ENCODE results near the gene OSBPL5. TPM values are rescaled to one million over a fixed set of nuclear protein-coding genes. Genes with fewer than 3 reads are reported as not detected.

Gene OSBPL5
- total RNA-seq, 3 donors from 2014 or later (not counting 1 experiment from before 2014, with no cell fraction given), result 375 to 522 (median 377) TPM

DNA sequence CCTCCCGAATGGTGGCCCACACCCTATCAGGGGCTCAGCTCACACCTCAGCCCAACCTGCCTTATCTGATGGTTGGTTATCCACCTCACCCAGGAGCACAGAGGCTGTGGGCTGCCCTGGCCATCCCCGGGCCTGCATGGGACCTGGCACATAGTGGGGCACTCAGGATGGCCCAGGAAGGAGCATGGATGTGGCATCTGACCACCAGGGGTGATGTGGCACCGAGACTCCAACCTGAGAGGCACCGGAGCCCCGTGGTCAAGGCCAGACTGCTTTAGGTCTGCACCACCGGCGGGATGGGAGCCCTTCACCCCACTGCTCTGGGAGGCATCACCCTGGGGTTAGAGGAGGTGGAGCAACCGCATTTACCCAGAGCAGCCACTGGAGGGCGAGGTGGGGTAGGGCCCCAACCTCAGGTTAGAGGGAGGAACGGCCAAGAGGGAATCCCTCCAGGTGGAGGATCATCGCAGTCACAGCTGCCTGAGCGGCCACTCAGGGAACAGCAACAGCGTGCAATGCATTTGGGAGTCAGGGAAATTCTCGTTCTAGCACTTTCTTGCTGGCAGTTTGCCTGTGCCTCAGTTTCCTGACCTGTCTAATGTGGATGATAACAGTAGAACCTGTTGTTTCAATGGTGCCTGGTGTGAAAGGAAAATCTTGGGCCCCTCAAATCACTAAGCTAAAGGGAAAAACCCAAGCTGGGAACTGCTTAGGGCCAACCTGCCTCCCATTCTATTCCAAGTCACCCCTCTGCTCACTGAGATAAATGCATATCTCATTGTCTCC is 55.0 kb downstream of the OSBPL5 start:
- Histone ChIP-seq H3K9me3 (ENCODE audit: control insufficient read depth, insufficient read depth, low read length) (no peaks in the 10 kb centered on the region), H3K36me3 (ENCODE audit: control insufficient read depth, insufficient read depth, low read length) (peaks cover 44% of the 10 kb centered on the region), H3K27ac (ENCODE audit: low read length) (peak overlapping the region; percentile 6), H3K4me3 (ENCODE audit: low read length) (no peak overlapping the region), H3K4me1 (ENCODE audit: control insufficient read depth, insufficient read depth, low read length) (peaks cover 29% of the 10 kb centered on the region), H3K27me3 (ENCODE audit: control insufficient read depth, insufficient read depth, low read length) (no peaks in the 10 kb centered on the region)
- H3K36me3 Mint-ChIP-seq, result peaks cover 25% of the 10 kb centered on the region
- TF ChIP-seq, protein P1, sequence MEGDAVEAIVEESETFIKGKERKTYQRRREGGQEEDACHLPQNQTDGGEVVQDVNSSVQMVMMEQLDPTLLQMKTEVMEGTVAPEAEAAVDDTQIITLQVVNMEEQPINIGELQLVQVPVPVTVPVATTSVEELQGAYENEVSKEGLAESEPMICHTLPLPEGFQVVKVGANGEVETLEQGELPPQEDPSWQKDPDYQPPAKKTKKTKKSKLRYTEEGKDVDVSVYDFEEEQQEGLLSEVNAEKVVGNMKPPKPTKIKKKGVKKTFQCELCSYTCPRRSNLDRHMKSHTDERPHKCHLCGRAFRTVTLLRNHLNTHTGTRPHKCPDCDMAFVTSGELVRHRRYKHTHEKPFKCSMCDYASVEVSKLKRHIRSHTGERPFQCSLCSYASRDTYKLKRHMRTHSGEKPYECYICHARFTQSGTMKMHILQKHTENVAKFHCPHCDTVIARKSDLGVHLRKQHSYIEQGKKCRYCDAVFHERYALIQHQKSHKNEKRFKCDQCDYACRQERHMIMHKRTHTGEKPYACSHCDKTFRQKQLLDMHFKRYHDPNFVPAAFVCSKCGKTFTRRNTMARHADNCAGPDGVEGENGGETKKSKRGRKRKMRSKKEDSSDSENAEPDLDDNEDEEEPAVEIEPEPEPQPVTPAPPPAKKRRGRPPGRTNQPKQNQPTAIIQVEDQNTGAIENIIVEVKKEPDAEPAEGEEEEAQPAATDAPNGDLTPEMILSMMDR (IDR thresholded peaks at IDR 0.05), result peak; percentile 76
- DNase-seq, result peak; percentile 51 to 69
- peaks cover 0 to 3% of the 10 kb centered on the region in 2 donors for H3K9me3 Mint-ChIP-seq
- peak overlapping the region; percentile 13 for H3K4me3 Mint-ChIP-seq
- H3K27ac Mint-ChIP-seq, result peak overlapping the region; percentile 77 to 79
- peaks cover 38 to 59% of the 10 kb centered on the region in 2 donors for H3K4me1 Mint-ChIP-seq
- H3K27me3 Mint-ChIP-seq (ENCODE audit: low read depth in 2 of 2), result no peaks in the 10 kb centered on the region
- intact Hi-C loops (cut with micrococcal nuclease), result loop anchor here (1.0 to 5.0 kb wide), 2 partner anchors 47 to 107 kb away; no protein-coding TSS in a partner anchor
- ATAC-seq, result peak; percentile 80 to 87 (median 80)
- 62% methylated on average over 14 of the region's 14 CpGs for WGBS (ENCODE audit: insufficient coverage)

DNA sequence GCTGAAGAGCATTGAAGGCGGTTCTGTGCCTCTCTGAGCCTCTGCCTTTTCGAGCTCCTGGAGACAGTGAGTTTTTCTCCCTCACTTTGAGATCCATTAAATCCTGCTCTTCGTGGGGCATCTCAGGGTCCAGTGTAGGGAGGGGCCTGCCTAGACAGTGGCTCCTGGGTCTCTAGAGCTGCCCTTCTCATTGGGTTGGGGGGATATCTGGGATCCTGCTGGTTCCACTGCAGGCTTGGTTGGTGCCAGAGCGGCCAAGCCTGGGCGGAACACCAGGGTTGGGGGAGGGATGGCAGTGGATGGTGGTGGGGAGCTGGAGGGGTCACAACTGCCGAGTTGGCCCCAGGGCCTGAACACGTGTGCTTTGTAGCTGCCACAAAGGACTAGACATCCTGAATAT is 55.7 kb downstream of the OSBPL5 start:
- intact Hi-C loops (cut with micrococcal nuclease), result no loop called here
- 82% methylated on average over 7 of the region's 7 CpGs for WGBS (ENCODE audit: insufficient coverage)

DNA sequence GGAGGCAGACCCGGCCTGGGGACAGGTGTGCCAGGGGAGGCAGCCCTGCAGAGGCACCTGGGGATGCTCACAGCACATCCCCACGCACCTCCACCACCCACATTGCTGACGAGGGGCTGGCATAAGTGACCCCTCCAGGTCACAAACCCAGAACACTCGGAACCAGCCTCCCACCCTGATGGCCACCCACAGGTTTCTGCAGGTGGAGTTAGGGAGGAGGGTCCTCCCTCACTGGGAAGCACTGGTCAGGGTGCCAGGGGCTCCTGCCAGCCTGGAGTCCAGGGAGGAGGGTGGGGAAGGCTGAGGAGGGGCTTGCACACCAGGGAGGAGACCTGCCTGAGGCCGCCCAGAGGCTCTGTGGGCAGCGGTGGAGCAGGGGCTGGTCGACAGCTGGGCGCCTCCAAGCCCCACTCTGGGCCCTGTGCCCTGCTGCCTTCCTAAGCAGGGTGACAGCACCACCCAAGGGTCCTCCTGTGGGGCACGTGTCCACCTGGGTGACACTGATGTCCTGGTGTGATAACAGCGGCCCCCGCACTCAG is 56.9 kb downstream of the OSBPL5 start:
- no peak overlapping the region for H3K4me3 ChIP-seq (ENCODE audit: low read length)
- no peaks in the 10 kb centered on the region for H3K27me3 Mint-ChIP-seq (ENCODE audit: low read depth in 2 of 2)
- peaks cover 29% of the 10 kb centered on the region for H3K4me1 ChIP-seq (ENCODE audit: control insufficient read depth, insufficient read depth, low read length)
- TF ChIP-seq, protein P1 (IDR thresholded peaks at IDR 0.05), result no peak
- intact Hi-C loops (cut with micrococcal nuclease), result no loop called here
- H3K9me3 ChIP-seq (ENCODE audit: control insufficient read depth, insufficient read depth, low read length), result no peaks in the 10 kb centered on the region
- no peak overlapping the region for H3K27ac Mint-ChIP-seq
- 81% methylated on average over 10 of the region's 11 CpGs for WGBS (ENCODE audit: insufficient coverage)
- no peaks in the 10 kb centered on the region for H3K27me3 ChIP-seq (ENCODE audit: control insufficient read depth, insufficient read depth, low read length)
- peaks cover 50% of the 10 kb centered on the region for H3K36me3 ChIP-seq (ENCODE audit: control insufficient read depth, insufficient read depth, low read length)
- ATAC-seq, result no peak
- peaks cover 10% of the 10 kb centered on the region for H3K36me3 Mint-ChIP-seq
- peaks cover 38 to 60% of the 10 kb centered on the region in 2 donors for H3K4me1 Mint-ChIP-seq
- H3K4me3 Mint-ChIP-seq, result no peak overlapping the region
- DNase-seq, result peak in 1 of 2 donors; percentile 16
- no peaks in the 10 kb centered on the region for H3K9me3 Mint-ChIP-seq
- H3K27ac ChIP-seq (ENCODE audit: low read length), result no peak overlapping the region

More for the DNA sequence above, 55.7 kb downstream of the OSBPL5 start:
- TF ChIP-seq, protein P1 (IDR thresholded peaks at IDR 0.05), result no peak
- H3K27me3 ChIP-seq (ENCODE audit: control insufficient read depth, insufficient read depth, low read length), result no peaks in the 10 kb centered on the region
- no peak overlapping the region for H3K4me3 ChIP-seq (ENCODE audit: low read length)
- no peaks in the 10 kb centered on the region for H3K9me3 ChIP-seq (ENCODE audit: control insufficient read depth, insufficient read depth, low read length)
- Mint-ChIP-seq H3K4me3 (no peak overlapping the region), H3K9me3 (peaks cover 0 to 3% of the 10 kb centered on the region in 2 donors), H3K4me1 (peaks cover 38 to 58% of the 10 kb centered on the region in 2 donors), H3K27me3 (ENCODE audit: low read depth in 2 of 2) (no peaks in the 10 kb centered on the region), H3K27ac (peak overlapping the region; percentile 77 to 79), H3K36me3 (peaks cover 18% of the 10 kb centered on the region)
- H3K27ac ChIP-seq (ENCODE audit: low read length), result peak overlapping the region; percentile 6
- H3K36me3 ChIP-seq (ENCODE audit: control insufficient read depth, insufficient read depth, low read length), result peaks cover 46% of the 10 kb centered on the region
- DNase-seq (peak in 1 of 2 donors; percentile 11), ATAC-seq (no peak)
- peaks cover 29% of the 10 kb centered on the region for H3K4me1 ChIP-seq (ENCODE audit: control insufficient read depth, insufficient read depth, low read length)
